Right cardiac atrium (tissue), 5 donors: ENCODE results near the gene SH3PXD2A. TPM values are rescaled to one million over a fixed set of nuclear protein-coding genes. Genes with fewer than 3 reads are reported as not detected.

ENCODE experiments used
- ATAC-seq, 2 donors: fragments of 200-7000 bp; cut with Tn5 transposase; one replicate each; pipeline versions ENCODE4 v1.8.0 to v1.9.1; 2020; ENCODE audit warnings: moderate library complexity in 2 of 2, mild to moderate bottlenecking in 1 of 2
- DNase-seq, 3 donors: peaks; one replicate each; pipeline ENCODE4 v3.0.0-alpha.2; 2020
- H3K27ac ChIP-seq: one replicate; pipeline ENCODE4 v1.5.1; 2013; ENCODE audit warnings: mild to moderate bottlenecking, low read length, control low read depth, moderate library complexity
- H3K27me3 ChIP-seq: one replicate; pipeline ENCODE4 v1.6.1; 2013; ENCODE audit not compliant: control insufficient read depth, insufficient read depth
- H3K4me1 ChIP-seq: one replicate; pipeline ENCODE4 v1.6.1; 2013; ENCODE audit warnings: low read length; ENCODE audit not compliant: control insufficient read depth, insufficient read depth
- H3K4me3 ChIP-seq: one replicate; pipeline ENCODE4 v1.5.1; 2013; ENCODE audit warnings: low read length, control low read depth
- H3K9me3 ChIP-seq: one replicate; pipeline ENCODE4 v1.6.1; 2013; ENCODE audit warnings: low read length; ENCODE audit not compliant: control insufficient read depth
- WGBS: extraction: QIAGEN DNeasy Blood & Tissue Kit; methylation state at CpG from one replicate; pipeline ENCODE4 v1.1.7; 2013; 5-methylcytosine and 5-hydroxymethylcytosine counted together
- intact Hi-C, 4 donors: fragments of 100-400 bp; cut with DNase I; formaldehyde crosslinking; loops; one replicate each; pipeline versions ENCODE4 v1.11.0 to v1.14.0; 2022 to 2023
- polyA plus RNA-seq: library from polyadenylated mRNA; stranded (reverse); fragments of 200-250 nt; gene quantifications from one replicate; pipeline ENCODE4 v1.2.3, GENCODE V29; 2013
- total RNA-seq, 4 donors: library from RNA; stranded (reverse); fragmentation: NEBNext Ultra II Directional; extraction: Animal tissue kit (Norgen Biotek cat#: 25700); gene quantifications; one replicate each; pipeline ENCODE4 v1.2.1, GENCODE V29; 2021
- donor health status: healthy with polysubstance abuse.
- donor health status: DM: no; HTN: yes; CAD: no.
- donor health status: DM: no; HTN: no; CAD: no.
- donor health status: DM: no; HTN: yes; CAD: no; lungs with severe emphysema.
- donor health status: DM: yes; HTN: yes; CAD: no.

Gene SH3PXD2A
- total and polyA plus RNA-seq, 5 donors, result 13.5 to 31.7 (median 30.9) TPM

DNA sequence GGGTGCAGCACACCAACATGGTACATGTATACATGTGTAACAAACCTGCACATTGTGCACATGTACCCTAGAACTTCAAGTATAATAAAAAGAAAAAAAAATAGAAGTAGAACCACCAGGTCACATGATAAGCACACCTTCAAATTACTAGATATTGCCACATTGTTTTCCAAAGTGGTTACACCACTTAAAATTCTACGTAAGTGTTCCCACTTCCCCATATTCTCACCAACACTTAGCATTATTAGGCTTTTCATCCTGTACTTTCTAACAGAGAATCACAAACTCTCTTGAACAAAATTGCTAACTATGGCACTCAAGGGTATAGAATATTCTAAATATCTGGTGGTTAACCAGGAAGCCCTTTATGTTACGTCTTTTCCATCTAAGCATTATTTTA lies 22.6 kb downstream of the SH3PXD2A start:
- Histone ChIP-seq H3K4me3 (no peak overlapping the region), H3K27me3 (no peaks in the 10 kb centered on the region), H3K4me1 (peaks cover 12% of the 10 kb centered on the region), H3K27ac (no peak overlapping the region), H3K9me3 (no peaks in the 10 kb centered on the region)
- 96% methylated on average over 2 of the region's 2 CpGs for WGBS
- DNase-seq (no peak), ATAC-seq (no peak)
- intact Hi-C loops, result no loop called here

GRCh38 chr10:103829838-103830465 lies 25.4 kb downstream of the SH3PXD2A start:
- 40% methylated on average over 5 of the region's 5 CpGs for WGBS
- H3K27ac ChIP-seq, result no peak overlapping the region
- H3K4me3 ChIP-seq, result no peak overlapping the region
- ATAC-seq (peak; percentile 61 to 73), DNase-seq (no peak)
- intact Hi-C loops, result no loop called here
- no peaks in the 10 kb centered on the region for H3K27me3 ChIP-seq
- peaks cover 7% of the 10 kb centered on the region for H3K4me1 ChIP-seq
- no peaks in the 10 kb centered on the region for H3K9me3 ChIP-seq

DNA sequence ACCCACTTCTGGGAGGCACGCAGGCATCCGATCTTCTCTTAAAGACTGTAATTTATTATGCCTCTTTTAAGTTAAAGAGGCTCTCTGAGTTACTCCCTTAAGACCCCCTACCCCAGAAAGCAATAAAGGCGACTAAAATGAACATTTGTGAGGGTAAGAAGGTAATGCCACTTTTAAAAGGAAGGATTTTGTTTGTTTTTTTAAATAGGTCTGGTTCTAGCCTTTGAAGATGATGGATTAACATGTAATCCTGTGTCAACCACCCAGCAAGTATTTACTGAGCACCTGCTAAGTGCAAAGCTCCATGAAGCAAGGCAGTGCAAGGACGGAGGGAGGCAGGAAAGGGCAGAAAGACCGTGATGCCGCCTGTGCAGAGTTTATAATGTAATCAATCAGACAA lies 26.1 kb downstream of the SH3PXD2A start:
- H3K4me3 ChIP-seq, result no peak overlapping the region
- no peaks in the 10 kb centered on the region for H3K9me3 ChIP-seq
- DNase-seq (no peak), ATAC-seq (no peak)
- H3K27ac ChIP-seq, result no peak overlapping the region
- no peaks in the 10 kb centered on the region for H3K27me3 ChIP-seq
- intact Hi-C loops, result no loop called here
- WGBS, result 86% methylated on average over 6 of the region's 6 CpGs
- peaks cover 7% of the 10 kb centered on the region for H3K4me1 ChIP-seq

GRCh38 chr10:103828587-103829197 lies 26.7 kb downstream of the SH3PXD2A start:
- intact Hi-C loops, result no loop called here
- no peak overlapping the region for H3K27ac ChIP-seq
- H3K4me3 ChIP-seq, result no peak overlapping the region
- H3K27me3 ChIP-seq, result no peaks in the 10 kb centered on the region
- no peak for DNase-seq
- no peak for ATAC-seq
- WGBS, result 76% methylated on average over 7 of the region's 7 CpGs
- no peaks in the 10 kb centered on the region for H3K9me3 ChIP-seq
- H3K4me1 ChIP-seq, result peaks cover 11% of the 10 kb centered on the region

GRCh38 chr10:103828107-103828506 lies 27.3 kb downstream of the SH3PXD2A start:
- intact Hi-C loops, result no loop called here

DNA sequence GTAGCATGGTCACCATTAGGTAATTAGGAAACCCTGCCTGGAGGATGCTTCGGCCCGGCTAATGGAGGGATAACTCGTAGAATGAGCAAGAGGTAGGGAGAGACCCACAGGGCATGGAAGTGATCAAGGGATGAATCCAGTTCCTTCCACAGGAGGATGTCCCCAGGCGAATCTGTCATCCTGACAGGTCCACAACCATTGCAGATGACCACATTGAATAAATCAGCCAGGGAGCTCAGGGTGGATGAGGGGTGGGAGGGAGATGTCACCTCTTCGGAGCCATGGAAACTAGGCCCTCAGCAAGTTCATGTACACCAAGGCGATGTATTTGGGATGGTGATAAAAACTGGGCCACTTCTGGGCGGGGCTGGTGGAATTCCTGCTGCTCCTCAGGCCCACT lies 28.5 kb downstream of the SH3PXD2A start:
- ATAC-seq, result no peak
- Histone ChIP-seq H3K4me1 (peaks cover 12% of the 10 kb centered on the region), H3K4me3 (no peak overlapping the region), H3K27ac (no peak overlapping the region), H3K9me3 (no peaks in the 10 kb centered on the region), H3K27me3 (no peaks in the 10 kb centered on the region)
- intact Hi-C loops, result no loop called here
- WGBS, result 96% methylated on average over 7 of the region's 7 CpGs
- no peak for DNase-seq

More at GRCh38 chr10:103828107-103828506, 27.3 kb downstream of the SH3PXD2A start:
- Histone ChIP-seq H3K27me3 (no peaks in the 10 kb centered on the region), H3K27ac (no peak overlapping the region), H3K4me3 (no peak overlapping the region), H3K9me3 (no peaks in the 10 kb centered on the region), H3K4me1 (peaks cover 12% of the 10 kb centered on the region)
- WGBS, result 85% methylated on average over 4 of the region's 4 CpGs
- DNase-seq (no peak), ATAC-seq (no peak)

DNA sequence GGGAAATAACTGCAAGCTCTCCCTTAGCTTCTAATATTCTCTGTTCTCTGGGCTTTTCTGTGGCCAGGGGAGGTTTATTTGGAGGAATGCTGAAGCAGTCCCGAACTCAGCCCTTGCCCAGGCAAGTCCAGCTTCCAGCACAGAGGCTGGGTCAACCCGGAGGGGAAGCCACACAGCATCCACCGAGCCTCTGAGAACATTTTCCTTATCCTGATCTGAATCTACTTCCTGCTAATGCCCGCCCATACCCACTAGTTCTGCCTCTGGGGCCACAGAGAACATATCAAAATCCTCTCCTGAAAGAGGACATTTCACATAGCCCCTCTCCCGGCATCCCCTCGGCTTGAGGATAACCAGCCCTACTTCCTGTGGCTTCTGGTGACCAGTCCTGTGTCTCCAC lies 31.1 kb downstream of the SH3PXD2A start:
- WGBS, result 68% methylated on average over 6 of the region's 6 CpGs
- Histone ChIP-seq H3K27ac (no peak overlapping the region), H3K9me3 (no peaks in the 10 kb centered on the region), H3K4me1 (peaks cover 9% of the 10 kb centered on the region), H3K27me3 (no peaks in the 10 kb centered on the region), H3K4me3 (no peak overlapping the region)
- intact Hi-C loops, result no loop called here
- DNase-seq, result no peak
- ATAC-seq, result no peak

DNA sequence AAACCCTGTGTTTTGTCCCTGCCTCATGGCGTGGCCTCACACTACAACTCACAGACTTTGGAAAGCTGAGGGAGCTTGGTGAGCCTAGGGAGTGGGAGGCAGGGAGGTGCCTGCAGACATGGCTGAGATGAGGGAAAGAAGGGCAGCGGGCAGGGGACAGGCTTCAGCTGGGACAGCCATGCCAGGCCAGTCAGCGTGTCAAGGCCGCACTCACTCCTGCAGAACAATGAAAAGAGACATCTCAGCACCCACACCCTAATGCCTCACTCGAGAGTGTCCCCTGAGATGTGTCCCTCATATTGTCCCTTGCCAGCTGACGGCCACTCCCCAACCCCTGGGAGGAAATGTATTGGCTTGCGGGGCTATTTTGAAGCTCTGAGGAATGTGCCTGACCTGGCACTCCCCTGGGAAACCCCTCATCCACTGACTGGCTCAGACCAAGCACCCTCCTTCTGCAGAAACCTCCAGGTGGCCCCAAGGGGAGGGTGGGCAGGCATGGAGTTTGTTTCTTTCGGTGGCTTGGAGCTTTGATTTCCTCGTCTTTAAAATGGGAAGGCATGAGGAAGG lies 31.6 kb downstream of the SH3PXD2A start:
- H3K4me1 ChIP-seq, result peaks cover 9% of the 10 kb centered on the region
- ATAC-seq (no peak), DNase-seq (no peak)
- no peak overlapping the region for H3K4me3 ChIP-seq
- WGBS, result 70% methylated on average over 9 of the region's 9 CpGs
- intact Hi-C loops, result no loop called here
- H3K9me3 ChIP-seq, result no peaks in the 10 kb centered on the region
- H3K27ac ChIP-seq, result no peak overlapping the region
- no peaks in the 10 kb centered on the region for H3K27me3 ChIP-seq

DNA sequence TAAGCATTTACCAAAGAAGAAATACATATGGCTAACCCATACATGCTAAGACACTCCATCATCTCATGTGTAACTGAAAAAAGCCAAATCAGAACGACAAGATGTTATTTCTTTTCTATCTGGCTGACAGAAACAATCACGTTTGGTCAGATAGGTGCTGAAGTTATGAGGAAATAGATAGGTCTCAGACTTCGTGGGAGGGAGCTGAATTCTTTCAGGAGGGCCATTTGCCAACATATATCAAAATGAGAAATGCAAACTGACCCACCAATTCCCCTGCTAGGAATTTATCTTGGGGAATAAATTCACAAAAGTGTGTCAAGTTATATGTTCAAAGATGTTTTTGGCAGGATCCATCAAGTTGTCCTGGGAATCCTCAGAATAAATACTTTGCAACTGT lies 32.6 kb downstream of the SH3PXD2A start:
- DNase-seq (no peak), ATAC-seq (no peak)
- intact Hi-C loops, result no loop called here
- H3K9me3 ChIP-seq, result no peaks in the 10 kb centered on the region
- H3K27me3 ChIP-seq, result no peaks in the 10 kb centered on the region
- WGBS, result 47% methylated on average over 3 of the region's 3 CpGs
- H3K4me3 ChIP-seq, result no peak overlapping the region
- no peak overlapping the region for H3K27ac ChIP-seq
- peaks cover 4% of the 10 kb centered on the region for H3K4me1 ChIP-seq

DNA sequence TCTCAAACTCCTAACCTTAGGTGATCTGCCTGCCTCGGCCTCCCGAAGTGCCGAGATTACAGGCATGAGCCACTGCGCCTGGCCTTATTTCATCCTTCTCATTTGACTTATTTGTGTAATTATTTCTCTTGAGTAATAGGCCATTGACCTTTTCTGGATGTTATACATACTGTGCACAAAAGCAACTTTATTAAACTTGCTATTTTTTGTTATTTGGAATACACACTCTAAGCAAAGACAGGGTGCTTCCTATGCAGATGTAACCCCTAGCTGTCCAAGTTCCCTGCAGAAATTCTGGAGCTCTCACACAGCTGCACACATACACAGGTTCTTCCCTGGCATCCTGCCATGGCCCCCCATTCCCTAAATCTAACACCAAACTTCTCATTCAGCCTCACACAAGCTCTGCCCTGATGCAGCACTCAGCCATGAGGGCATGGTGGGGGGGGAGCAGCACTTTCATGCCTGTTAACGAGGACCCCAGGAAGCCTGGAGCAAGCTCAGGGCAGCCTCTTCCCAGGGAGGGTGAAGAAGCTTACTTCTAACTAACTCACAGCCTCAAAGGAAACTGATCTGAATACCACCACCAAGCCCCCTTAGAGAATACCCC lies 33.2 kb downstream of the SH3PXD2A start:
- peaks cover 4% of the 10 kb centered on the region for H3K4me1 ChIP-seq
- WGBS, result 64% methylated on average over 5 of the region's 5 CpGs
- no peak overlapping the region for H3K27ac ChIP-seq
- intact Hi-C loops, result no loop called here
- no peaks in the 10 kb centered on the region for H3K27me3 ChIP-seq
- DNase-seq (no peak), ATAC-seq (no peak)
- H3K4me3 ChIP-seq, result no peak overlapping the region
- H3K9me3 ChIP-seq, result no peaks in the 10 kb centered on the region
